NCI-H774 (cell line): ENCODE data around the gene ZNF563.
"Not testable (repeated sequence)": the region's sequence is repeated elsewhere in the genome, so short reads cannot be mapped to it uniquely, and the experiment has no call there.

Experiments used
- DNase-seq: peaks from one replicate; lab custom pipeline; 2025; lab: John Stamatoyannopoulos, UW

ZNF563 gene

DNA sequence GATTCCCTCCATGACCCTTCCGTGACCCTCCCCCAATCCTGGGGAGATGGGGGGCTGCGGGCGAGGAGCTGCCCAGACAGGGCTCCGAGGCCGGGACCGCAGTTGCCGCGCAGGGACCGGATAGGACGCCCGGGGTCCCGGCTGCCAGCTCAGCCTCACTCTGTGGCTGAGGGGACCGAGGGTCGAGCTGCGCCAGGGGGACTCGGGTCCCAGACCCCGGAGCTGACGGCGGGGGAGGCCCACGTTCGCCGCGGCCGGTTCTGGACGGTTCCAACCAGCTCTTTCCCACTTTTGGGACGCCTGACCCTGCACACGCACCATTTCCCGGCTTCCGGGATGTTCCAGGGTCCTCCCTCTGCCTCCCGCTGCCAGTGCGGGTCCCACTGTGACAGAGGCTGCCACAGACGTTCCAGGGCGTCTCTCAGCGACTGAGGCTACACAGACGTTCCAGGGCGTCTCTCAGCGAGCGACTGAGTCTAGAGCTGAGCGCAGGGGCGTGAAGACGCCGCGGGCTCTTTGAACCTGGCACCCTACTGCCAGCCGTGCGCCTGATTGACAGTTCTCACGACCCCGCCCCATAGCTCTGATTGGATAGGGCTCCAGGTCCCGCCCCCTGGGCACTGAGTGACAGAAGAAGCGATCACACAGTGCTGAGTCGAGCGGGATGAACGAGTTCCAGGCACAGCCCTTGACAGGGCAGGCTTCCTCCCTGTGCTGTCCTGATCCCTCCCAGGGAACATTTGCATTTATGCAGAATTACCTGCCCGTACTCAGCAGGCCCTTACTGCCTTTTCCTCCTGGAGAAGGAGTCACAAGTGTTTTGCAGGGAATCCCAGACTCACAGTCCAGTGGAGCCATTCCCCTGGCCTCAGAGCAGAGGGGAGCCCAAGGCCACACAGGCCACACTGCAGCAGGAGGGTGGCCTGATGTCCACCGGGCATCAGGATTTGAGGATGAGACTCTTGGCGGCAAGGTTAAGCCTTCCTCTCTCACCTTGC, at the start of gene ZNF563:
ZNF563 (minus strand) TSS at position 472 of the 998 bp plus-strand sequence; CDS start at position 321, 151 bp downstream.
- peak; percentile 94 for DNase-seq

DNA sequence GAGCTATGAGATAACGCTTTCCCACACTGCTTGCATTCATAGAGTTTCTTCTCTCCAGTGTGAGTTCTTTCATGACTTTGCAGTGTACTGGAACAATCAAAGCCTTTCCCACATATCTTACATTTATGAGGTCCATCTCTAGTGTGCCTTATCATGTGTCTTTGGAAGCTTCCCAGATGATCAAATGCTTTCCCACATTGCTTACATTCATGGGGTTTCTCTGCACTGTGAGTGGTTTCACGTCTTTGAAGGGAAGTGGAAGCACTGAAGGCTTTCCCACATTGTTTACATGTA, 47.0 kb upstream of the ZNF563 start:
- DNase-seq: no peak

DNA sequence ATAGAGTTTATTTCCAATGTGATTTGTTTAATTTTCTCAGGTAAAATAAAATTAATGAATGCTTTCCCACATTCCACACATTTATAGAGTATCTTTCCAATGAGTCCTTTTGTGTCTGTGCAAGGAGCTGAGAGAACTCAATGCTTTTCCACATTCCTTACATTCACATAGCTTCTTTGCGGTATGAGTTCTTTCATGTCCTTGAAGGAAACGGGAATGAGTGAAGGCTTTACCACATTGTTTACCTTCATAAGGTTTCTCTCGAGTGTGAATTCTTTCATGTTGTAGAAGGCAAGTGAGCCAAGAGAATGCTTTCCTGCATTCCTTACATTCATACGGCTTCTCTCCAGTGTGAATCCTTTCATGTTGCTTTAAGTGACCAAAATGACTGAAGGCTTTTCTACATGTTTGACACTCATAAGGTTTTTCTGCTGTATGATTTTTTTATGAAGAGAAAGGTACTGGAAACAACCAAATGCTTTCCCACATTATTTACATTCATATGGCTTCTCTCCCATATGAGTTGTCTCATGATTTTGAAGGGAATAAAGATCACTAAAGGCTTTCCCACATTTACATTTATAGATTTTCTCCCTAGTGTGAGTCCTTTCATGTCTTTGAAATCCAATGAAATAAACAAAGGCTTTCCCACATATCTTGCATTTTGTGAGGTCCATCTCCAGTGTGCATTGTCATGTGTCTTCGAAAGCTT, 46.5 kb upstream of the ZNF563 start:
- no peak for DNase-seq

DNA sequence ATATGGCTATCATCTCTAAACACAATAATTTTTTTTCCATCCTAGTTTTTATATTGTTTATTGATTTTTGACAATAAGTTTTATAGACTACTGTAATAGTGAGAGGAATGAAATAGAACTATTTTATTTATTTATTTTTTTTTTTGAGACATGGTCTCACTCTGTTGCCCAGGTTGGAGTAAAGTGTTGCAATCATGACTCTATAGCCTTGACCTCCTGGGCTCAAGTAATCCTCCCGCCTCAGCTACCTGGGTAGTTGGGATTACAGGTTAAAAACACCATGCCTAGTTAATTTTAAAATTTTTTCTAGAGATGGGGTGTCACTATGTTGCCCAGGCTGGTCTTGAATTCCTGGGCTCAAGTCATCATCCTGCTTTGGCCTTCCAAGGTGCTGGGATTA, 40.6 kb upstream of the ZNF563 start:
- no peak for DNase-seq

- DNase-seq: peak; percentile 92
These were observed 32.1 kb upstream of the ZNF563 start, which contains the start of gene ZNF442 for GRCh38 chr19:12365236-12366162. Gene ZNF442 (minus strand): TSS chr19:12365683. CDS start chr19:12363631, 2,052 bp downstream.

- no peak for DNase-seq
These were observed 31.2 kb upstream of the ZNF563 start for GRCh38 chr19:12364391-12365235.

DNA sequence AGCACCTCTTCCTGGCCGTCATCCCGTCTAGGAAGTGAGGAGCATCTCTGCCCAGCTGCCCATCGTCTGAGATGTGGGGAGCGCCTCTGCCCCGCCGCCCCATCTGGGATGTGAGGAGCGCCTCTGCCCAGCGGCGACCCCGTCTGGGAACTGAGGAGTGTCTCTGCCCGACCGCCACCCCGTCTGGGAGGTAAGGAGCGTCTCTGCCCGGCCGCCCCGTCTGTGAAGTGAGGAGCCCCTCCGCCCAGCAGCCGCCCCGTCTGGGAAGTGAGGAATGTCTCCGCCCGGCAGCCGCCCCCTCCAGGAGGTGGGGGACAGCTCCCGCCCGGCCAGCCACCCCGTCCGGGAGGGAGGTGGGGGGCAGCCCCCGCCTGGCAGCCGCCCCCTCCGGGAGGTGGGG, 28.8 kb upstream of the ZNF563 start:
- DNase-seq: not testable (repeated sequence)

GRCh38 chr19:12353375-12353774, 19.9 kb upstream of the ZNF563 start:
- no peak for DNase-seq

DNA sequence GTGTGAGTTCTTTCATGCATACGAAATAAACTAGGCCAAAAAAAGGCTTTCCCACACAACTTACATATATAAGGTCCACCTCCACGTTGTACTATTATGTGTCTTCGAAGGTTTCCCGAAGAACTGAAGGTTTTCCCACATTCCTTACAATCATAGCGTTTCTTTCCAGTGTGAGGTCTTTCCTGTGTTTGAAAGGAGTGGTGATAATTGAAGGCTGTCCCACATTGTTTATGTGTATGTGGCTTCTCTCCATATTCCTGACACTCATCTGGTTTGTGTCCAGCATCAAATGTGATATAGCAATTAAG, 17.4 kb upstream of the ZNF563 start:
- DNase-seq: no peak

GRCh38 chr19:12350185-12350889, 16.9 kb upstream of the ZNF563 start:
- DNase-seq: no peak

GRCh38 chr19:12346896-12347295, 13.5 kb upstream of the ZNF563 start:
- DNase-seq: no peak

DNA sequence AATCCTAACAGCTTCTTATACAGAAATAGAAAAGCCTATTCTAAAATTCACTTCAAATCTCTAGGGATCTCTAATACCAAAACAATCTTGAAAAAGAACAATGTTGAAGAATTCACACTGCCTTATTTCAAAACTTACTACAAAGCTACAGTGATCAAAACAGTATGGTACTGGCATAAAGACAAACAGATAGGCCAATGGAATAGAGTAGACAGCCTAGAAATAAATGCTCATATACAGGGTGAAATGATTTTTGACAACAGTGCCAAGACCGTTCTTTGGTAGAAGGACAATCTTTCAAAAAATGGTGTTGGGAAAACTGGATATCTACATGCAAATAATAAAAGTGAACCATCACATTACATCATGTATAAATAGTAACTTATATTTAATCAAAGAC, 11.8 kb upstream of the ZNF563 start:
- no peak for DNase-seq

- no peak for DNase-seq
These were observed 2.1 kb downstream of the ZNF563 start for GRCh38 chr19:12331211-12331941.

DNA sequence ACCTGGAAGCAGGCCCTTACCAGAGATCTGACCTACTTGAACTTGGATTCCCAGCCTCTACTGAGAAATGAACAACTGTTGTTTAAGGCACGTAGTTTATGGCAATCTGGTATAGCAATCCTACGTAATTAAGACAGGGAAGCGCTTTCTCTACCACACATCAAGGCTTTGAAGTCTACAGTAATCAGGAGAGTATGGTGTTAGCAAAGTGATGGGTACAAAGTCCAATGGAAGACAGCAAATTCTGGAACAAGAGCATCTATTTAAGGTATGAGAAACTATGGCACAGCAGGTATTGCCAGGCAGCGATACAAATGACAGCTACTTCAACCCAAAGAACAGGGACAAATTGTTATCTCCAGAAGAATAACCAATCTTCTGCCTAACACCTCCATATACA, 3.1 kb downstream of the ZNF563 start:
- no peak for DNase-seq

DNA sequence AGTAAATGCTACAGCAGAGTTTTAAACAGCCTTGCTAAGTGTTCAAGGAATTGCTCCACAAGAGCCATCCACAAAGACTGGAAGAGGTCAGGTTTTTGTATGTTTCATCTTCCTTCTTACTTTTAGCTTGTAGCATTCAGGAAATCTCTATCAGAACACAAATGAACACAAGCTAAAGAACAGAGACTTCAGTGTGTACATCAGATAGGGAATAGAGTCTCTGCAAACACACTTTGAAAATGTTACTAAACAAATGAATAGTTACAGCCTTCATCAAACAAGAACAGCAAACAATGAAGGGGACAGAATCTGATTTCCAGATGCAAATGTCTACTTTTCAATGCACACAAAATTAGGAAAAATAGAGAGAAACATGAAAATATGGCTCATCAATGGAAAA, 7.7 kb downstream of the ZNF563 start:
- DNase-seq: no peak

DNA sequence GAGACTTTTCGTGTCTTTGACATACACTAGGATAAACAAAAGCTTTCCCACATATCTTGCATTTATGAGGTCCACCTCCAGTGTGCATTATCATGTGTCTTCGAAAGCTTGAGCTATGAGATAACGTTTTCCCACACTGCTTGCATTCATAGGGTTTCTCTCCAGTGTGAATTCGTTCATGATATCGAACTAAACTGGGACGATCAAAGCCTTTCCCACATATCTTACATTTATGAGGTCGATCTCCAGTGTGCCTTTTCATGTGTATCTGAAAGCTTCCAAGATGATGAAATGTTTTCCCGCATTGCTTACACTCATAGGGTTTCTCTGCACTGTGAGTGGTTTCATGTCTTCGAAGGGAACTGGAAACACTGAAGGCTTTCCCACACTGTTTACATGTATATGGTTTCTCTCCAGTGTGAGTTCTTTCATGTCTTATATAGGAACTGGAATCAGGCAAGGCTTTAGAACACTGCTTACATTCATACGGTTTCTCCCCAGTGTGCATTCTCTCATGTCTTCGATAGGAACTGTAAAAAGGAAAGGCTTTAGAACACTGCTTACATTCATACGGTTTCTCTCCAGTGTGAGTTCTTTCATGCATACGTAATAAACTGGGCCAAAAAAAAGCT, 14.5 kb downstream of the ZNF563 start:
- no peak for DNase-seq

DNA sequence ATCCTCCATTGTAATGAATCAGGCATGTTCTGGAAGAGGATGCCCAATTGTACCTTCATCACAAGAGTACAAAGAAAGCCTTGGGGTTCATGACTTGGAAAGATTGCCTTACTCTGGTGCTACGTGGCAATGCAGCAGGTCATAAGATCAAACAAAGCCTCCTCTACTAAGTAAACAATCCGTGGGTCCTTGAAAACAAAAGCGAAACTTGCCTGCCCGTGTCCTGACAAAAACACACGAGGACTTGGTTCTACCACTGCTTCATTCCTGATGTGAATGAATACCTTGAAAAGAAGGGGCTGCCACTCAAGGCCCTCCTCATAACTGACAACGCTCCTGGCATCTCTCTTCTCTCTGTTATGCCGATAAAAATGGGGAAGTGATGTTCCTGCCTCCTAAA, 18.9 kb downstream of the ZNF563 start:
- no peak for DNase-seq

DNA sequence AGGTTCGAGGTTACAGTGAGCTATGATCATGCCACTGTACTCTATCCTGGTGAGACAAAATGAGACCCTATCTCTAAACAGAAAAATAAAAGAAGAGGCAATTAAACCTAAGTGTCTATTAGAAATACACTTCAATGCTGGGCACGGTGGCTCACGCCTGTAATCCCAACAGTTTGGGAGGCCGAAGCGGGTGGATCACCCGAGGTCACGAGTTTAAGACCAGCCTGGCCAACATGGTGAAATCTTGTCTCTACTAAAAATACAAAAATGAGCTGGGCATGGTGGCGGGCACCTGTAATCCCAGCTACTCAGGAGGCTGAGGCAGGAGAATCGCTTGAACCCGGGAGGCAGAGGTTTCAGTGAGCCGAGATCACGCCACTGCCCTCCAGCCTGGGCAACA, 24.5 kb downstream of the ZNF563 start:
- not testable (repeated sequence) for DNase-seq

DNA sequence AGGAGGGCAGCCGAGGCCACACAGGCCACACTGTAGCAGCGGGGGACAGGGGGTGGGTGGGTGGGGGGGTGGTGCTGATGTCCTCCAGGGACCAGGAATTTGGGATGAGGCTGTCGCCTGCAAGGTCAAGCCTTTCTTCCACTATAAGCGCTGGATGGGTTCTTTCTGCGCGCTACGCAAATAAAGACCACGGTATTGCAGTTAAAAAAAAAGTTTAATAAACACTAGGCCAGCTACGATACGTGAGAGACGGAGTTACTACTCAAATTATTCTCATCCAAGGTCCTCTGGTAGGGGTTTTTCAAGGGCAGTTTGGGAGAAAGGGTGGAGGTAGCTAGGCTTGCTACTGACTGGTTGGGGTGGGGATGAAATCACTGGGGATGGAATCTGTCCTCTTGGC, 38.2 kb downstream of the ZNF563 start:
- DNase-seq: no peak
